ENCODE measurements around the gene MGMT. TPM values are rescaled to one million over a fixed set of nuclear protein-coding genes. Genes with fewer than 3 reads are reported as not detected.

MGMT gene
- total and polyA plus RNA-seq, 3 donors from 2014 or later = 32.8 to 40.7 (median 37.9) TPM

DNA sequence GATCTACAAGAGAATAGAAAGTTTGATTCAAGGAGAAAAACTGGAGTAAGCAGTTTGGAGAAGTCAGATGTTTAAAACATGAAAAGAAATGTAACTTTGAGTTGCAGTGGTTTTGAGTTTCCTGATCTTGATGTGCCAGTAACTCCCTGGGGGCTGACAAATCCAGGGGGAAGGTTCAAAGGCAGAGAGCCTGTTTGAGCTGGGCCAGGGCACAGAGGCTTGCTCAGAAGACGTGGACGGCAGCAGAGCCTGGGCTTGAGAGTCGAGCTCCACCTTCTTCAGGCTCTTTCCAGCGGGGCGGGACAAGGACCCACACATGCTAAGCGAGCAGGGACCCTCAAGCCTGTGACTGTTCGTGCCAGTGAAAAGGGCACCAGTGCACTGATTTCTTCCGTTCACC is 176.2 kb downstream of the MGMT start:
- Histone ChIP-seq H3K36me3 (ENCODE audit: low read depth, missing control alignments) (no peaks in the 10 kb centered on the region), H3K4me1 (no peaks in the 10 kb centered on the region), H3K27me3 (no peaks in the 10 kb centered on the region), H3K27ac (no peak overlapping the region), H3K4me3 (no peak overlapping the region), H3K9me3 (no peaks in the 10 kb centered on the region)
- intact Hi-C loops (cut with DNase I; ENCODE audit: low total_unique reads) = no loop called here
- WGBS, 2 donors = 86 to 87% methylated on average over 8 of the region's 8 CpGs
- no peak for DNase-seq
- no peak for TF ChIP-seq POLR2A (IDR thresholded peaks at IDR 0.05)
- no peak for TF ChIP-seq CTCF (IDR thresholded peaks at IDR 0.05)

DNA sequence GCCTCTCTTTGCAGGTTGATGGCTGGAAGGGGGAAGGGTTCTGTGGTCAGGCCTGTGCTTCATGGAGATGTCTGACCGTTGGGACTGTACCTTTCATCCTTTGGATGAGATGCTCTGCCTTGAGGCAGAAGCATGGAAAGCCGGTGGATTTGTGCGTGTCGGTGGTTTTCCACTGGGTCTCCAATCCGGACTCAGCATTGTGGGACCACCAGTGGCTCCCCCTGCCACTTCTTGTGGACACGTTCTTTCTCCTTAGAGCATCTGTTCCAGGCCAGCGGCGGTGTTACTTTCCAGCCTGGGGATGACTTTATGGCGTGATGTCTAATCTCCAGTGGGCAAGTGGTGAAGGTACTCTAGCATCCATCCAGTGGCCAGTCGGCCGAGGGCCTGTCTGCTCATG is 178.4 kb downstream of the MGMT start:
- Histone ChIP-seq H3K4me1 (no peaks in the 10 kb centered on the region), H3K9me3 (no peaks in the 10 kb centered on the region), H3K36me3 (ENCODE audit: low read depth, missing control alignments) (no peaks in the 10 kb centered on the region), H3K27me3 (no peaks in the 10 kb centered on the region), H3K4me3 (no peak overlapping the region), H3K27ac (no peak overlapping the region)
- no peak for DNase-seq
- no peak for TF ChIP-seq POLR2A (IDR thresholded peaks at IDR 0.05)
- intact Hi-C loops (cut with DNase I; ENCODE audit: low total_unique reads) = no loop called here
- 94 to 99% methylated on average over 8 to 11 of the region's 11 CpGs for WGBS, 2 donors

GRCh38 chr10:129646973-129647372 is 179.9 kb downstream of the MGMT start:
- 90 to 91% methylated on average over 16 to 17 of the region's 17 CpGs for WGBS, 2 donors
- intact Hi-C loops (cut with DNase I; ENCODE audit: low total_unique reads) = no loop called here
- H3K4me1 ChIP-seq = no peaks in the 10 kb centered on the region
- DNase-seq = no peak
- H3K4me3 ChIP-seq = no peak overlapping the region
- no peaks in the 10 kb centered on the region for H3K9me3 ChIP-seq
- no peak overlapping the region for H3K27ac ChIP-seq
- no peaks in the 10 kb centered on the region for H3K27me3 ChIP-seq
- H3K36me3 ChIP-seq (ENCODE audit: low read depth, missing control alignments) = no peaks in the 10 kb centered on the region
- TF ChIP-seq CTCF (IDR thresholded peaks at IDR 0.05) (no peak), POLR2A (IDR thresholded peaks at IDR 0.05) (no peak)

DNA sequence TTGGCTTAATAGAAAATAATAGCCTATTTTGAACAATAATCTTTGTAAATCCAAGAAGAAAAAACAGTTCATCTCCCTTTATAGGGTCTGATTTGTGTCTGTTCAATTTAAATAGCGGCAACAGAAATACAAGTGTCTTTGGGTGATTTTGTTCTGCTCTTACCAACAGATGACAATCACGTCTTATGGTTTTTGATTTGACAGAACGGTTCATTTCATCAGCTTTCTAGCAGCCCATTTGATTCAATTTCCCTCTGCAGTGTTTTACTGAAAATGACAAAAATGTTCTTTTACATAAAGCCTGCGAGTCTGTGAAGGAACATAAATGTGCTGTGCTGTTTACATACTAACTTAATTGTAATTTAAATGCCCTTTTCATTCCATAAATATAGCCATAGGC is 180.5 kb downstream of the MGMT start:
- no peak for DNase-seq
- 95 to 98% methylated on average over 4 of the region's 4 CpGs for WGBS, 2 donors
- Histone ChIP-seq H3K36me3 (ENCODE audit: low read depth, missing control alignments) (no peaks in the 10 kb centered on the region), H3K9me3 (no peaks in the 10 kb centered on the region), H3K4me1 (no peaks in the 10 kb centered on the region), H3K4me3 (no peak overlapping the region), H3K27ac (no peak overlapping the region), H3K27me3 (no peaks in the 10 kb centered on the region)
- TF ChIP-seq POLR2A (IDR thresholded peaks at IDR 0.05) (no peak), CTCF (IDR thresholded peaks at IDR 0.05) (no peak)
- intact Hi-C loops (cut with DNase I; ENCODE audit: low total_unique reads) = no loop called here

DNA sequence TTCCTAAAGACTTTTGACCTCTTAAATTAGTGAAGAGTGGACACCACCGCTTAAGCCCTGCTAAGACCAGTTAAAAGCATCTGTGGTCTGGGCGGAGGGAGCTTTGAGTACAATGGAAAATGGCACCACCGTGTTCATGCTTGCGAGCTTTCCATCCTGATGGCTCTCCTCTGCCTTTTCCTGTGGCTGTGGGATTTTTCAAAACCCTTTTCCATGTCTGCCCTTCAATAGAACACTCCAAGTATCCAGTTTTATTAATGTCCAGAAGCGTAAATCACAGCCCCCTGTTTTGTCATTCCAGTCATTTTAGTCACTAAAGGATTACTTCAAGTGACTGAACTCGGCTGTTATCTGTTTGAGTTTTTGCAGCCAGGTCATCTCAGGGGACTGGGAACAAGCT is 181.8 kb downstream of the MGMT start:
- no peak overlapping the region for H3K27ac ChIP-seq
- no peaks in the 10 kb centered on the region for H3K9me3 ChIP-seq
- 93 to 96% methylated on average over 6 of the region's 6 CpGs for WGBS, 2 donors
- no peak for DNase-seq
- no peaks in the 10 kb centered on the region for H3K4me1 ChIP-seq
- intact Hi-C loops (cut with DNase I; ENCODE audit: low total_unique reads) = no loop called here
- no peak overlapping the region for H3K4me3 ChIP-seq
- no peak for TF ChIP-seq CTCF (IDR thresholded peaks at IDR 0.05)
- no peak for TF ChIP-seq POLR2A (IDR thresholded peaks at IDR 0.05)
- H3K27me3 ChIP-seq = no peaks in the 10 kb centered on the region
- H3K36me3 ChIP-seq (ENCODE audit: low read depth, missing control alignments) = no peaks in the 10 kb centered on the region

All from testis (tissue), 3 donors.